Heart left ventricle (tissue), 16 donors: ENCODE data around the gene USF2. TPM values are rescaled to one million over a fixed set of nuclear protein-coding genes. Genes with fewer than 3 reads are reported as not detected.

ENCODE experiments used
- ATAC-seq, 4 donors: fragments of 200-7000 bp; cut with Tn5 transposase; one replicate each; pipeline ENCODE4 v1.9.1; 2020 to 2022; ENCODE audit warnings: moderate library complexity in 4 of 4, mild to moderate bottlenecking in 3 of 4, moderate number of reproducible peaks in 1 of 4
- DNase-seq, 5 donors: peaks; one replicate each; pipeline ENCODE4 v3.0.0-alpha.2; 2020
- H3K27ac ChIP-seq, 12 donors: fragments of 200-600 bp; sonication (generic) in 4 of 12; one replicate each; pipeline versions ENCODE4 v1.5.0 to v1.8.0; 2016 to 2022; ENCODE audit warnings: mild to moderate bottlenecking in 2 of 12
- H3K27me3 ChIP-seq, 9 donors: fragments of 200-600 bp; sonication (generic) in 2 of 9; one replicate each; pipeline versions ENCODE4 v1.5.1 to v1.8.0; 2016 to 2022; ENCODE audit warnings: mild to moderate bottlenecking in 3 of 9
- H3K36me3 ChIP-seq, 9 donors: fragments of 200-600 bp; sonication (generic) in 2 of 9; one replicate each; pipeline versions ENCODE4 v1.5.0 to v1.8.0; 2018 to 2022; ENCODE audit warnings: mild to moderate bottlenecking in 2 of 9
- H3K4me1 ChIP-seq, 12 donors: fragments of 200-600 bp; sonication (generic) in 4 of 12; one replicate each; pipeline versions ENCODE4 v1.5.0 to v1.8.0; 2016 to 2022; ENCODE audit warnings: mild to moderate bottlenecking in 3 of 12
- H3K4me3 ChIP-seq, 12 donors: fragments of 200-600 bp; sonication (generic) in 4 of 12; one replicate each; pipeline versions ENCODE4 v1.5.0 to v1.8.0; 2017 to 2022; ENCODE audit warnings: mild to moderate bottlenecking in 9 of 12, moderate library complexity in 4 of 12
- H3K9me3 ChIP-seq, 12 donors: fragments of 200-600 bp; sonication (generic) in 4 of 12; one replicate each; pipeline versions ENCODE4 v1.5.0 to v1.8.0; 2016 to 2022; ENCODE audit warnings: mild to moderate bottlenecking in 1 of 12
- CTCF ChIP-seq, 12 donors: fragments of 200-600 bp; sonication (generic) in 4 of 12; IDR thresholded peaks; one replicate each; pipeline versions ENCODE4 v1.5.0 to v1.8.0; 2018 to 2022; ENCODE audit warnings: antibody characterized with exemption in 12 of 12, mild to moderate bottlenecking in 5 of 12
- POLR2A ChIP-seq, 2 donors: fragments of 450-650 bp; IDR thresholded peaks; one replicate each; pipeline ENCODE4 v1.6.1; 2017; ENCODE audit warnings: antibody characterized with exemption in 2 of 2, mild to moderate bottlenecking in 2 of 2, moderate library complexity in 2 of 2
- WGBS, 4 donors: extraction: QIAGEN DNeasy Blood & Tissue Kit in 2 of 4; methylation state at CpG; one replicate each; pipeline versions ENCODE4 v1.1.5 to v1.1.7; 2013 to 2018; 5-methylcytosine and 5-hydroxymethylcytosine counted together
- intact Hi-C, 10 donors: fragments of 100-400 bp; cut with DNase I; formaldehyde crosslinking; loops; one replicate each; pipeline versions ENCODE4 v1.11.1 to v1.14.2; 2022
- polyA plus RNA-seq, 2 donors: library from polyadenylated mRNA; stranded (reverse); fragments of 200-250 nt; gene quantifications; one replicate each; pipeline ENCODE4 v1.2.3, GENCODE V29; 2013
- total RNA-seq, 9 donors: library from RNA; depleted of rRNA in 2 of 9; stranded (reverse); fragments of >200 nt in 2 of 9; fragmentation: NEBNext Ultra II Directional in 3 of 9; extraction: Animal tissue kit (Norgen Biotek cat#: 25700) in 3 of 9; gene quantifications; one replicate each; pipeline versions ENCODE4 v1.1.0 to v1.2.4, GENCODE V29; 2016 to 2023
- donor health status: ischemic (EF 13 %, LVEDD 7.1; RV severe dilation, severe dysfunction).
- donor health status: healthy with polysubstance abuse.
- donor health status: DM: no; HTN: yes; CAD: no.
- donor health status: DM: no; HTN: no; CAD: no.
- donor health status: ischemic (EF 25% LVEDD 6.9; RV normal size, moderate dysfunction).
- donor health status: ischemic (EF 25% LVEDD 5.7; RV mildly dilated, moderate dysfunction).
- donor health status: healthy.
- donor health status: DM: yes; HTN: yes; CAD: no.
- donor health status: ischemic (EF 35%, LVEDD 5.7; RV mildly dilated, moderate dysfunction).
- donor health status: nonischemic (EF 11% LVEDD 7.7; RV severe dilation, severe dysfunction).
- donor health status: DM: yes; HTN: yes; CAD: no.
- donor health status: PGD.
- donor health status: ischemic (EF 29% LVEDD 5.4; RV normal size, mild dysfunction).
- donor health status: nonischemic (EF 23%, LVEDD 6.1; RV moderate dilation, normal function).

Gene USF2
- total and polyA plus RNA-seq, 11 donors = 134 to 251 (median 159) TPM

- H3K36me3 ChIP-seq = no peaks in the 10 kb centered on the region
- H3K27ac ChIP-seq = no peak overlapping the region
- intact Hi-C loops = no loop called here
- 83 to 91% (median 85%) methylated on average over 7 of the region's 7 CpGs for WGBS, 4 donors
- ATAC-seq (no peak), DNase-seq (no peak)
- peaks cover 0 to 8% (median 0%) of the 10 kb centered on the region in 12 donors for H3K4me1 ChIP-seq
- TF ChIP-seq POLR2A (IDR thresholded peaks at IDR 0.05) (no peak), CTCF (IDR thresholded peaks at IDR 0.05) (no peak)
- peaks cover 0 to 3% (median 0%) of the 10 kb centered on the region in 12 donors for H3K9me3 ChIP-seq
- H3K27me3 ChIP-seq = no peaks in the 10 kb centered on the region
- H3K4me3 ChIP-seq = no peak overlapping the region
These were observed 46.3 kb upstream of the USF2 start for GRCh38 chr19:35222373-35223015.

- H3K36me3 ChIP-seq = no peaks in the 10 kb centered on the region
- H3K9me3 ChIP-seq = peaks cover 0 to 3% (median 0%) of the 10 kb centered on the region in 12 donors
- H3K4me3 ChIP-seq = no peak overlapping the region
- no peaks in the 10 kb centered on the region for H3K27me3 ChIP-seq
- ATAC-seq = no peak
- intact Hi-C loops = no loop called here
- H3K27ac ChIP-seq = no peak overlapping the region
- peaks cover 0 to 8% (median 0%) of the 10 kb centered on the region in 12 donors for H3K4me1 ChIP-seq
- 67 to 76% (median 71%) methylated on average over 5 to 6 of the region's 6 CpGs for WGBS, 4 donors
- no peak for TF ChIP-seq CTCF (IDR thresholded peaks at IDR 0.05)
- no peak for TF ChIP-seq POLR2A (IDR thresholded peaks at IDR 0.05)
- no peak for DNase-seq
These were observed 45.5 kb upstream of the USF2 start for GRCh38 chr19:35223084-35223790.

- TF ChIP-seq POLR2A (IDR thresholded peaks at IDR 0.05) (no peak), CTCF (IDR thresholded peaks at IDR 0.05) (no peak)
- no peak for DNase-seq
- peak in 3 of 4 donors; percentile 28 to 60 (median 34) for ATAC-seq
These were observed 44.8 kb upstream of the USF2 start for GRCh38 chr19:35223862-35224505.

More at GRCh38 chr19:35223862-35224505, 44.8 kb upstream of the USF2 start:
- Histone ChIP-seq H3K27me3 (no peaks in the 10 kb centered on the region), H3K4me3 (no peak overlapping the region), H3K9me3 (peaks cover 0 to 3% (median 0%) of the 10 kb centered on the region in 12 donors), H3K36me3 (no peaks in the 10 kb centered on the region), H3K27ac (no peak overlapping the region), H3K4me1 (peaks cover 0 to 8% (median 0%) of the 10 kb centered on the region in 12 donors)
- 47 to 64% (median 57%) methylated on average over 2 to 4 of the region's 4 CpGs for WGBS, 4 donors
- intact Hi-C loops = no loop called here
